DMS79 (cell line): ENCODE measurements around the gene GALNT12.

Experiments
- DNase-seq: peaks from one replicate; lab custom pipeline; 2025; lab: John Stamatoyannopoulos, UW

The GALNT12 gene

DNA sequence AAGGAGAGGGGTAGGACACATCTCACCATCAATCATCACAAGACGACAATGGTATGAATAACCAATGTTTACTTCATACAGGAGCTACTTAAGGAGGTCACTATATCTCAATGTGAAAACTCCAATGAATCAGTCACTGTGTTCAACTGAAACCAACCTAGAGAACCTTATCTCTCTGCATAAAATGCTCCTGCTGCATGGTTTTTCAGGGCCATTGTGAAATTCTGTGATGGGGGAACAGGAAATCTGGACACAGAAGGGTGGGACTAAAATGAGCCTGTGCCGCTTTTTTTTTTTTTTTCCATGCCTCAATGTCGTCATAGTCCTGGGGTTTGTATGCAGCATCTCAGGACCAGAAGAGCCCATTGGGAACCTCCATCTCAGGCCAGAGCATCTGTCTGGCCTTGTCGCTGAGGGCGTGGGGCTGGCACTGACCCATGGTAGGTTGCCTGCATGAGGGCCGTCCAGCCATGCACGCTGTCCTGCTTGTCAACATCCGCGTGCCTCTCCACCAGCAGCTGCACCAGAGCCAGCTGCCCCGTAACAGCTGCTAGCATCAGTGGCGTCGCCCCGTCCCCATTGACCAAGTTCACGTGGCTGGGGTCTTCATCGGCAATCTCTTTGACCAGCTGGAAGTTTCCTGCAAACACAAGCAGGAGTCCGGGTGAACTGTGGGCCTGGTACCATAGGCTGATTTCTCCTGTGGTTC is 23.8 kb upstream of the GALNT12 start:
- no peak for DNase-seq

DNA sequence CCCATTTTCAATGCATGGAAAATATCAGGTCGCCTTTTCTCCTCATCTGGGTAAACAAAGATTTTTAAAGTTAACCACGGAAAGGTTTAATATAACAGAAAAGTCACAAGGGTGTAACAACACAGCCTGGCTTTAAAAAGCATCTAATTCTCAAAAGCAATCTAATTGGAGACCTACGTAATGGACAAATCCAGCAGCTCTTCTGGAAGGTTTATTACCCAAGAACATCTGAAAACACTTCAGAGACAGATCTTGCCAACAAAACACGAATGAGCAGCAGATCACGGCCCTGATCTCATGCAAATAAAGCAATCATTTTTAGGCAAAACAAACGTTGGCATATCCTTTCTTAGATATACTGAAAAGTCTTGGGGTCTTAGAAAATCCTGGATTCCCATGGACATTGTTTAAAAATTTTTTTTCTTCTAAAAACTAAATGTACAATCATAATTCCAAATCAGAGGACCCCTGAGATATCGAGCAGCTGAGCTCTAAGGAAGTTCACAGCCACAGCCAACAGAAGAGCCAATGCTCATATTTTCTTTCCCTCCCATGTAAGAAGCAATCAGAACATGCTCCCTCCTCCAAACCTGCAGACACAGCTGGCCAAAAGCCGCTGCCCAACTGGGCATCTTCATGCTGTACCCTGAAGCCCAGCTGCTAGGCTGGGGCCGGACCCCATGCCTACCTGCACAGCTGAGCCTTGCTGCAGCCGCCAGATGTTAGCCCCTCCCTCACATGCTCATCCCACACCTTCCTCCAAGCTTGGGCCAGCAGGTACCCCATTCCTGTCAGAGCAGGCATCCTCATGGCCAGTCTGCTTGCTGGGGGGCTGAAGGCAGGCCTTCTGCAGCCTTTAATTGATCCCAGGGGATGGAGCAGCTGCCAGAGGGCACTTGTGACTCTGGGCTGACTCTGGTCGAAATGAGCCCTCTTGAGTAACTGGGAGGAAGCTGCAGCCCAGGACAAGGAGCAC is 22.4 kb upstream of the GALNT12 start:
- peak; percentile 6 for DNase-seq

DNA sequence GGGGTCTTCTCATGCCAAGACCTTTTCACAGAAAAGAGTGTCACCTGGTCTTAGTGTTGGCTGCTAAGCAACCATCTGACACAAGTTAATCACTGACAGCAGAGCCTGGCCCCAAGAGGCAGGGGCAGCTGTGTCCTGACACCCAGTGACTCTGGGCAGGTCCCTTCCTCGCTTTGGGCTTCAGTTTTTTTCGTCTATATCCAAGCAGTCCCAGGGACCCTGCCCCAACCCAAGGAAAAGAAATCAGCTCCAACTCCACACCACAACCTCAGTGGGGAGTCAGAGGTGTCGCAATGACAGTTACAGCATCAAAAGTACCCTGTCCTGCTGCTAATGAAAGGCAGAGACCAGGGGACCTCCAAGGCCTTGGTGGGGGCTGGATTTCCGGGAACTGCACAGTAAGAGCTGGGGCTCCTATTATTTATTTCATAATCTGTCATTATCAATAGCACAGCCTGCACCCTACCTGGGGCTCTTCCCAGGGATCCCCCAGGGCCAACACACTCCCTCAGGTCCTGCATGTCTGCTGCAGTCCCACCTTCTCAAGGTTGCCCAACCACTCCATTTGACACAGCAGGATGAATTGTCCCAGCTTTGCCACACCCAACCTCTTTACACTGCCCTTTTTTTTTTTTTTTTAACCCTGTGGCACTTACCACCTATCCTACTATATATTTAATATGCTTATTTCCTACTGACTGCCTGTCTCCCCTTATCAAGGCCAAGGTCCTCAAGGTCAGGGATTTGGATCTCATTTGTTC is 20.5 kb upstream of the GALNT12 start:
- no peak for DNase-seq

DNA sequence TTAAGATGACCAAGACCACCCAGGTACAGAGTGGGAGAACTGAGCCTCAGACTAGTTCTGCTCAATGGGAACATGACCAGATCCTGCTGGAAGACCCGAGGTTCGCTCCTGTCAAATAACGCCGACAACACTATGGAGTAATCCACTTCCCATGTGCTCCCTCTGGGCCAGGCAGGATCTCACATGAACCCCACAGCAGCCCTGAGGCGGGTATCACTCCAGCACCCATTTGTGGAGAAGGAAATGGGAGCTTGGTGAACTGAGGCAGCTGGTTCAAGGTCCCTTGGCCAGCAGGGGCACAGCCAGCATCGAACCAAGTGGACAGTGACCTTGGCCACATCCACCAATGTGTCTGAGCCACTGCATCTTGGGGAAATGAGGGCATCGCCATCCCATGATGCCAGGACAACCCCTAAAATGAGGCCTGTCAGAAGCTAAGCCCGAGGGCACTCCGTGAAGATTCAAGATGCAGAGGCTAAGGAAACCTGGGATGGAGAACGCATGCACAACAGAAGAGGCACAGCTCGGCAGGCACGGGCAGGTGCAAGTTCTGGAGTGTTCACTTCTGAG is 19.6 kb upstream of the GALNT12 start:
- no peak for DNase-seq

DNA sequence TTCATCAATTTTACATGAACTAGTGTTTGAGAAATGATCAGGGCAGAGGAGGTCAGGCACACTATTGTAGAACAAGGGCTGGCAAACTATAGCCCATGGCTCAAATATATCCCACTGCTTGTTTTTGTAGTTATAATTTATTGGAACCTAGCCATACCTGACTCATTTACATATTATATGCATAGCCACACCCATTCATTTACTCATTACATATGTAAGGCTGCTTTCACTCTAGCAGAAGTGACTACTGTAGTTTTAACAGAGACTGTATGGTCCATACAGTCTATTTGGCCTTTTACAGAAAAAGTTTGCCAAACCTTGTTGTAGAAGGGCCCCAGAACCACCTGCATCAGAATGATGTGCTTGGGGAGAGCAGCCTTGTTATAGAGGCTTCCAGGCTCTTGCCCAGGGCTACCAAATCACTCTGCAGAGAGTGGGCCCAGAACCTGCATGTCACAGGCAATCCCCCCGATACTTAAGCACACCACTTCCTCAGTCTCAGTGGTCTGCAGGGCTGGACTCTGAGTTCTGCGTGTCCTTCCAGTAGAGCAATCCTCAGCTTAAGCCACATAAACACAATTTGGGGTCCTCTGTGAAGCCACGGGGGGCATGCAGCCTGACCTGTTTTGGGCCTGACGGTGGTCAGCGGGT is 17.9 kb upstream of the GALNT12 start:
- DNase-seq = no peak

DNA sequence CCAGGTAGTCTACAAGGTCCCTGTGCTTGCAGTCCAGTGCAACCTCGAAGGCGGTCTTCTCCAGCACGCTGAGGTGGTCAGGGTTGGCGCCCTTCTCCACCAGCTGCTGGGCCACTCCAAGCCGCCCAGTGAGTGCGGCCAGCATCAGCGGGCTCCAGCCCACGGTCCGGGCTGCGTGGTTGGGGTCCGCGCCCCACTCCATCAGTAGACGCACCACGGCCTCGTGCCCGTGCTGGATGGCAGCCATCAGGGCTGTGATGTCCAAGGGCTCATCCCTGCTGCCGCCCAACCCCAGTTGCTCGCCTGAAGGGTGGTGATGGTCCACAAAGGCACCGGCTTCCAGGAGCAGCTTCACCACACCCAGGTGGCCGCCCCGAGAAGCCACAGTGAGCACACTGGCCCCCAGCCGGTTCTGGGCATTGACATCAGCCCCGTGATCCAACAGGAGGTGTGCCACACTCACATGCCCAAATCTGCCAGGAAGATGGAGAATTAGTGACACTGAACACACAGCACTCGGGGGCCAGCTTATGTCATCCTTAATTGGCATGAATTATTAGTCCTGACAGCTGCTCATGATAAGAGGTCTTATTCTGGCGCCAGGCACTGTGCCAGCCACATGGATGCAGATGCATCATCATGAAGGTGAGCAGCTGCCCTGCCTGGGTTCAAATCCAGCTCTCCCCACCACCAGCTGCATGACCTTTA is 17.2 kb upstream of the GALNT12 start:
- DNase-seq = no peak

DNA sequence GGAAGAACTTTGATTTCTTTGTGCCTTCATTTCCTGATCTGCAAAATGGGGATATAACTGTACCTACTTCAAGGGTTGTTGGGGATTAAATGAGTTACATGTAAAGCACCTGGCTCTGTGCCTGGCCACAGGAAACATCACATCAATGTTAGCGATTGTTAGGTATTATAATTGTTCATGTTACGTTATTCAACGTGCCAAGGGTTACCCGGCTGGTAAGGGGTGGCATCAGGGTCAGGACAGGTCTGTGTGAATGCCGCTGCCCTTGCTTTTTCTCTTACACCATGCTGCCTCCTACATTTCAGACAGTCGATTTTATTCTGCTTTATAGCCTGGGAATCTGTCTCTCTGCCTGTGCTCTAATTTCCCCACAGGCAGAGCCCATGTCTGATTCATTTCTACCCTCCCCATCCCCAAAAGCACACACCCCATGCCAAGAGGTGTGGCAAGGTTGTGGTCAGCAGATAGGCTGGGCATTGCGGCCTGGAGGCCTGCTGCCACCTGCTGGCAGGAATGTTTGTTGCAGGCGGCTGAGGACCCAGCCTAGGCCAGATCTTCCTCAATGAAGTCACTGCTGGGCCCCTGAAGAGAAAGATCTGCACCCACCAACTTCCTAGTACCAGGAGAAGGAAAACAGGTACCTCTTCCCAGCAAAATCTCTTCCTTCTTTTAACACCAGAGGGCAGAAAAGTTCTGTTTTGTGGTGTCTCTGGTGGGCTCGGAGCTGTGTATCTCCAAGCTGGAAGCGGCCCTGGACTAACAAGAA is 16.4 kb upstream of the GALNT12 start:
- no peak for DNase-seq

DNA sequence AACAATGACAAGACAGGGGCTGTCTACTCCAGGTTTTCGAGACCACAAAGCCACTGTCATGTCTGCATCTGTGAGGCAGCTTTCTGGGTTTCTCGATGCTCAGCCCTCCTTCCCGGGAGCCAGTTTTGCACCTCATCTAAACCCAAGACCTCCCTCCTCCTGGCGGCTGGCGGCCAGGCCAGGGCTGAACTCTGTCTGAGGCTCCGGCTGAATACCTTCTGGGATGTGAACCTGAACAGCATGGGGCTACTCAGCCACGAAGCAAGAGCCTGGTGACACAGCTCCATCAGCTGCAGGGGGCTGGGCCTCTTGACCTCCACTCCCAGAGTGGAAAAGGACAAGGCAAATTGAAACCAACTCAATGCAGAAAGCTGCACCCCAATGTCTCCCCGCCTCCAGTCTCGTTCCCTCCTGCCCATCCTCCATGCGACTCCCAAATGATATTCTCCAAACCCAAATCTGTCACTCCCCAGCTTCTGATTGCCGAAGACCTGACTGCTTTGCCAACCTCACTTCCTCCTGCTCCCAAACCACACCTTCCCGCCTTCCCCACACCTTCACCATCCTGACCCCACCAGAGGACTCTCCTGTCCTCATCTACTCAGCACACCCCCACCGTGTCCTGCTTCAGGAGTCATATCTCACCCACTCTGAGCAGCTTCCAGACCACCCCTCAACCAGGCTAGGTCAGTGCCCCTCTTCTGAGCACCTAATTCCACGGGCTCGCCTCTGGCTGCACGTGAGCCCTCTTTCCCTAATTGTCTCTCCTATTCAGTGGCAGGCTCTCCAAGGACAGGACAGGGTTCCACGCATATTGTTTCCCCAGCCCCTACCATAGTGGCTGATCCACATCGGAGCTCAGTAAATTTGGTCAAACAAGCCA is 15.6 kb upstream of the GALNT12 start:
- no peak for DNase-seq

DNA sequence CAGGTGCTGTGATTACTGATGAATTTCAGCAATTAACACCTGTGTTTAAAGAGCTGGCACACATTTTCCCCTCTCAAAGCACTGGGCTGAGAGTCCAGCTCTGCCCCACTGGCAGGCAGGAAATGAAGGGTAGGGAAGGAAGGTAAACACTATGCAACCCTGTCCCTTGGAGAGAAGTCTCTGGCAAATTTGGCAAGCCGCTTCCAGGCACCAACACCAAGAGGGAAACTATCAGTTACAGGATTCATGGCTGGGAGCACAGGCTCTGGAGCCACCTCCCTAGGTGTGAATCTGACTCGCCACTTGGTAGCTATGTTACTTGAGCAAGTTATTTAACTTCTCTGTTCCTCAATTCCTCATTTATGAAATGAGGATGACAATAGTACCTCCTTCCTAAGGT is 14.4 kb upstream of the GALNT12 start:
- no peak for DNase-seq

DNA sequence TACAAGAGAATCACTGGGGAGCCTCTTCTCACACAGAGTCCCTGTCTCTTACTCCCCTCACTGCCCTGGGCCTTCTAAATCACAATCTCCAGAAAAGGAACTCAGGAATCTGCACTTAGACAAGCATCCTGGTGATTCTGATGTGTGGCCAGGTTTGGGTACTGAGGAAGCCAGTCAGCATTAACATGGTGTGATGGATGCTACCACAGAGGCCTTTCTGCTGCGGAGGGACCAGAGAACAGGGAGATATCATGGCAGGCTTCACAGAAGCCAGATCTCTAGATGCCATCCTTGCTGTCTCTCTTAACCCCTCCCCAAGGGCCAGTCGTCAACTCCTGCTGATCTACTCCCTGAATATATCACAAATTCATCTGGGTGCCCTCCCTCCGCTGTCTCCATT is 12.7 kb upstream of the GALNT12 start:
- no peak for DNase-seq

DNA sequence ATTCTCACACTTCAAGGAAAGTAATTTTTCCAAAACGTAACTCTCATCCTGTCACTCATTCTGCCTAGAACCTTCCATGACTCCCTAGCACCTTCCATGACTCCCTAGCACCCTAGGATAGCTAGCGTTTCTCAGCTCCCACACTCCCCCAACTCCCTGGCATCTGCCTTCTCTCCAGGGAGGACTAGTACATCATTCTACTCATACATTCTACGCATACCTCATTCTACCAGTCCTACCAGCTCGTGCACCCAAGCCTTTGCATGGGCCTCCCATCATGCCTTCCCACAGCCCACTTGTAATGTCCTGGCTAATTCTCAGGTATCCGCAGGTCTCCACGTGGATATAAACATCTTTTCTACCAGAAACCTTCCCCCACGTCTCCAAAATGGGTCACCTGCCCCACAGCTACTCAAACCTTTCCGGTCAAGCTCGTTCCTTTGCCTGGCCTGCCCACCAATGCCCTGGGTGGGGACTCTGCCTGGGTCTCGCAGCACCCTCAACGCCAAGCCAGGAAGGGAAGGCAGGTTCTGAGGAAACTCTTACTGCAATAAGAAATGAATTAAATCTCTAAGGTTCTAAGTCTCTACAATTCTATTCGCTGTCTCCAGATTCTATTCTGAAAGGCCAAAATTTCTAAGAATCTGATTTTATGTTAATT is 12.0 kb upstream of the GALNT12 start:
- no peak for DNase-seq

DNA sequence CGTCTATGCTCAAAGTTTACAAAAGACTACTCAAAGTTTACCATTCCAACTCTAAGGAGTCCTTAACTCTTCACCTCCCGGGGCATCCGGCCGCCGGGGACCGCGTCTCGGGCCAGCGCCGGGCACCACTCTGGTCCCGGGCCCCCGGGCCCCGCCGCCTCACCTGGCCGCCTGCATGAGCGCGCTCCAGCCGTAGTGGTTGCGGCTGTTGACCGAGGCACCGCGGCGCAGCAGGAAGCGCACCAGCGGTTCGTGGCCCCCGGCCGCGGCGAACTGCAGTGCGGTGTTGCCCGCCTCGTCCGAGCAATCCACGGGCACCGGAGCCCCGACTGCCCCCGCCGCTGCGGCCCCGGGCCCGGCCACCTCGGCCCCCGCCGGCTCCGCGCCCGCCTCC is 11.5 kb upstream of the GALNT12 start:
- DNase-seq = no peak

DNA sequence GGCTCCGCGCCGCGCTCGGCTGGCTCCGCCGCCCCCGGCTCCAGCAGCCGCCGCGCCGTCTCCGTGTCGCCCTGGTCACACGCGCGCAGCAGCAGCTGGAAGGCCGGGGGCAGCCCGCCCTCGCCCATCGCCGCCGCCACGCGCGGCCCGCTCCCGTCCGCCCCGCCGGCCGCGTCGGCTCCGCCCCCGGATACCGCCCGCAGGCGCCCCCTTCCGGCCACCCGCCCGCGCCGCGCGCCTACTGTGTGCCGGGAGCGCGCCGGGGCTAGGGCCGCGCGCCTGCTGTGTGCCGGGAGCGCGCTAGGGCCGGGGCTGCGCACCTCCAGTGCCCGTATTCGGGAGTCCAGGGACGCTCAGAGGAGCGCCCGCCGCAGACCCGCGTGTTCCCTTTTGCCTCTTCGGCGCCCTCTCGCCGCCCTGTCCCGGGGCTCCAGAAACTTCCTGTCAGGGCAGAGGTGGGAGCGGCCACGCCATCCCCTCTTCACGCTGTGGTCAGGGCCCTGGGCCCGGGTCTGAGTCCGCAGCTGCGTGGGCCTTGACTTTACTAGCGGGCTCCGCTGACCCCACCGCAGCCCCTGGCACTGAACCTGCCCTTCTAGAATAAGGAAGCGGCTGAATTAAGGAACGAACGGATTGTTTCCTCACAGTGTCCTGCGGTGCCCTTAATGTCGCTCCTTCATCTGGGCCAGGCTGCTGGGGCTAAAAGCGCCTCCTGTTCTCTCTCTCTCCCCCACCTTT is 10.9 kb upstream of the GALNT12 start, which contains the start of gene ANKS6:
TSS of gene ANKS6 (minus strand) at position 192 of the 738 bp plus-strand sequence. CDS start at position 128, 64 bp downstream.
- DNase-seq = peak; percentile 2

DNA sequence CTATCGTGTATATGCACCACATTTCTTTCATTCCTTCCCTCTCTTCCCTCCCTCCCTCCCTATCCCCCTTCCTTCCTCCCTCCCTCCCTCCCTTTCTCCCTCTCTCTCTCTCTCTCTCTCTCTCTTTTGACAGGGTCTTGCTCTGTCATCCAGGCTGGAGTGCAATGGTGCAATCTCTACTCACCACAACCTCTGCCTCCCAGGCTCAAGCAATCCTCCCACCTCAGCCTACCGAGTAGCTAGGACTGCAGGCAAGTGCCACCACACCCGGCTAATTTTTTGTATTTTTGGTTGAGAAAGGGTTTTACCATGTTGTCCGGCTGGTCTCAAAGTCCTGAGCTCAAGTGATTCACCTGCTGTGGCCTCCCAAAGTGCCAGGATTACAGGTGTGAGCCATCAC is 10.0 kb upstream of the GALNT12 start:
- DNase-seq = no peak

DNA sequence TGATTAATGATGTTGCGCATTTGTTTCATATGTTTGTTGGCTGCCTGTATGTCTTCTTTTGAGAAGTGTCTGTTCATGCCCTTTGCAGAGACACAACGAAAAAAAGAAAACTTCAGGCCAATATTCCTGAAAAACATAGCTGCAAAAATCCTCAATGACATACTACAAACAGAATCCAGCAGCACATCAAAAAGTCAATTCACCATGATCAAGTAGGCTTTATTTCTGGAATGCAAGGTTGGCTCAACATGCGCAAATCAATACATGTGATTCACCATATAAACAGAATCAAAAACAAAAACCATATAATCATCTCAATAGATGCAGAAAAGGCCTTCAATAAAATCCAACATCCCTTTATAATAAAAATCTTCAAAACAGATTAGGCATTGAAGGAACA is 9.2 kb upstream of the GALNT12 start:
- no peak for DNase-seq

DNA sequence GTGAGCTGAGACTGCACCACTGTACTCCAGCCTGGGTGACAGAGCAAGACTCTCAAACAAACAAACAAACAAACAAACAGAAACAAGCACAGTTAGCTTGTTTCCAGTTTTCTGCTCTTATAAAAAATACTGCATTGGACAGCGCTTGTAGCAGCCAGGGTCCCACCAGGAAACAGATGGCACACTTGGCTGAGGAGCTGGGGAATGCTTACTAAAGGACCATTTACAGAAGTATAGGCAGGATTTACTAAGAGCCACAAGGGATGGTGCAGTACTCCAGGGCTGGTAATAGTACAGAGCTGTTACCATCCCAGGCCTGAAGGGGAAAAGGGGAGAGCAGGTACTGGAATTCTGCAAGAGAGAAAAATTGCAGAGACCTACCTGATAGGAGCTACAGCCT is 5.9 kb upstream of the GALNT12 start:
- no peak for DNase-seq

DNA sequence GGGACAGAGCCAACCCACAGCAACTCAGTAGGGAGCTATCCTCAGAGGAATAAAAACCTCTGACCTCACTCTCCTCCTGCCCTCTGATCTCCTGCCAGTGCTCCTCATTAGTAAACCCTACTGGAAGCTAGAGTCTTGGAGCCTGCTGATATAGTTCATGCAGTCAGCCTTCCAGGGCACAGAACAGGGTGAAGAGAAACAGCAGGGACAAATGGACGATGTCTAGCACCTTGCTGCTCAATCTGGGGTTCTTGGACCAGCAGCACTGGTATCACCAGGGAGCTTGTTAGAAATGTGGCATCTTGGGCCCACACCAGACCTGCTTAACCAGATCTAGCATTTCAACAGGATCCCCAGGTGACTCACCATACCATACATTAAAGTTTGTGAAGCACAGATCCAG is 5.5 kb upstream of the GALNT12 start:
- no peak for DNase-seq

DNA sequence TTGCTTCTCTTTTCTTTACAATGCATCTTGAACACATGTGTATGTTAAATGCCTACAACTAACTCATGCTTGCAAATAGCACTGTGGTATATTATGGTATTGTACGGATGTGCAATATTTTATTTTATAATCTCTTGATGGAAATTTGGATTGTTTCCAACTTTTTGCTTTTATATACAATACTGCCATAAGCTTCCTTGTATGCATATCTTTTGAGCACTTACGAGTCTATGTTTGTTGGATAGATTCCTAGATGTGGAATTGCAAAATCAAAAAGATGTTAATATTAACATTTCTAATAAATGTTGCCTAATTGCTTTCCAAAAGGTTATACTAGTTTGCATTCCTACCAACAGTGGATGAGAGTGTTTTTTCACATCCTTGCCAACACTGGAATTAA is 3.4 kb upstream of the GALNT12 start:
- DNase-seq = no peak
